HepG2 (cell line): ENCODE measurements around the gene FRS2. TPM values are rescaled to one million over a fixed set of nuclear protein-coding genes. Genes with fewer than 3 reads are reported as not detected.

Source experiments
- AFF4 ChIP-seq: sonication (generic); formaldehyde crosslinking; IDR thresholded peaks from 2 replicates; pipeline ENCODE4 v1.4.0; 2020; ENCODE audit warnings: missing genetic modification reagents
- ARID3A ChIP-seq: IDR thresholded peaks from 2 replicates; pipeline ENCODE4 v1.6.1; 2012; ENCODE audit warnings: low read depth, low read length, improper control_type of control experiment
- CEBPG ChIP-seq: IDR thresholded peaks from 2 replicates; pipeline ENCODE4 v1.6.1; 2016
- ERF ChIP-seq: IDR thresholded peaks from 2 replicates; pipeline ENCODE4 v1.6.1; 2018; ENCODE audit warnings: missing biosample characterization, missing genetic modification reagents
- GLMP ChIP-seq: sonication (generic); formaldehyde crosslinking; IDR thresholded peaks from 2 replicates; pipeline ENCODE4 v1.9.0; 2021; ENCODE audit warnings: missing genetic modification reagents, mild to moderate bottlenecking, borderline replicate concordance
- GPN1 ChIP-seq: sonication (generic); formaldehyde crosslinking; IDR thresholded peaks from 2 replicates; pipeline ENCODE4 v1.5.1; 2020; ENCODE audit warnings: missing genetic modification reagents, borderline replicate concordance
- IRF2 ChIP-seq: IDR thresholded peaks from 2 replicates; pipeline ENCODE4 v1.6.1; 2018; ENCODE audit warnings: missing genetic modification reagents, missing compliant biosample characterization
- KDM3A ChIP-seq: IDR thresholded peaks from 2 replicates; pipeline ENCODE4 v1.6.1; 2018; ENCODE audit warnings: low read depth, missing compliant biosample characterization
- MED1 ChIP-seq: sonication (generic); formaldehyde crosslinking; IDR thresholded peaks from 2 replicates; pipeline ENCODE4 v1.4.0; 2020; ENCODE audit warnings: missing genetic modification reagents
- PRDM10 ChIP-seq: sonication (generic); formaldehyde crosslinking; IDR thresholded peaks from 2 replicates; pipeline ENCODE4 v1.4.0; 2020; ENCODE audit warnings: low read depth, missing genetic modification reagents
- RFX3 ChIP-seq: IDR thresholded peaks from 2 replicates; pipeline ENCODE4 v1.6.1; 2016; ENCODE audit warnings: missing biosample characterization, missing genetic modification reagents
- SMAD9 ChIP-seq: sonication (generic); formaldehyde crosslinking; IDR thresholded peaks from 2 replicates; pipeline ENCODE4 v1.5.1; 2020; ENCODE audit warnings: mild to moderate bottlenecking, missing genetic modification reagents
- TOPORS ChIP-seq: sonication (generic); formaldehyde crosslinking; IDR thresholded peaks from 2 replicates; pipeline ENCODE4 v1.8.0; 2023; ENCODE audit warnings: mild to moderate bottlenecking, missing genetic modification reagents
- ZMYM4 ChIP-seq: sonication (generic); formaldehyde crosslinking; IDR thresholded peaks from 2 replicates; pipeline ENCODE4 v1.8.1; 2023; ENCODE audit warnings: mild to moderate bottlenecking, missing genetic modification reagents
- ZNF101 ChIP-seq: sonication (generic); formaldehyde crosslinking; IDR thresholded peaks from 2 replicates; pipeline ENCODE4 v1.4.0; 2020; ENCODE audit warnings: mild to moderate bottlenecking, low read depth, missing genetic modification reagents, borderline replicate concordance
- ZNF333 ChIP-seq: sonication (generic); formaldehyde crosslinking; IDR thresholded peaks from 2 replicates; pipeline ENCODE4 v1.4.0; 2020; ENCODE audit warnings: mild to moderate bottlenecking, missing genetic modification reagents, borderline replicate concordance
- ZNF451 ChIP-seq: sonication (generic); formaldehyde crosslinking; IDR thresholded peaks from 2 replicates; pipeline ENCODE4 v1.5.0; 2020; ENCODE audit warnings: mild to moderate bottlenecking, missing genetic modification reagents
- ZNF766 ChIP-seq: sonication (generic); formaldehyde crosslinking; IDR thresholded peaks from 2 replicates; pipeline ENCODE4 v1.5.0; 2020; ENCODE audit warnings: missing genetic modification reagents, borderline replicate concordance
- ZNF883 ChIP-seq: sonication (generic); formaldehyde crosslinking; IDR thresholded peaks from 2 replicates; pipeline ENCODE4 v1.5.1; 2020; ENCODE audit warnings: mild to moderate bottlenecking, missing genetic modification reagents; ENCODE audit errors: not compliant biosample characterization
- polyA plus RNA-seq, 8 experiments: library from polyadenylated mRNA; depleted of rRNA in 3 of 8; stranded (reverse) in 7 of 8; unstranded in 1 of 8; fragments of >200 nt; fragmentation: Illumina TruSeq in 4 of 8; extraction: Trizol in 4 of 8; gene quantifications; 2 replicates each; pipeline versions ENCODE4 v1.2.1 to v1.2.3, GENCODE V29; 2011 to 2016; ENCODE audit warnings: low read depth in 4 of 8, missing spikeins in 1 of 8, mixed read lengths in 1 of 8; ENCODE audit not compliant: insufficient read depth in 1 of 8
- total RNA-seq, 5 experiments: library from RNA; depleted of rRNA; stranded (reverse); fragments of >200 nt; fragmentation: Illumina TruSeq; extraction: Trizol; gene quantifications; 2 replicates each; pipeline ENCODE4 v1.2.3, GENCODE V29; 2016; ENCODE audit warnings: low read depth in 1 of 5

The FRS2 gene
- total and polyA plus RNA-seq, 2 of the 13 experiments (the other 11 are each of a cell fraction or from before 2014, with no cell fraction given): 8.3 to 16.8 TPM

- no peak for TF ChIP-seq ARID3A
- peak; percentile 88 for TF ChIP-seq ZNF883 (CRISPR knock-in tag)
- peak; percentile 64; the same call in 1 of the 2 replicates for TF ChIP-seq MED1 (CRISPR knock-in tag)
- peak; percentile 63 for TF ChIP-seq RFX3 (CRISPR knock-in tag)
- TF ChIP-seq ERF (CRISPR knock-in tag): peak; percentile 93
- peak; percentile 87; the same call in 1 of the 2 replicates for TF ChIP-seq PRDM10 (CRISPR knock-in tag)
- TF ChIP-seq ZNF766 (CRISPR knock-in tag): peak; percentile 68; the same call in 1 of the 2 replicates
- TF ChIP-seq ZNF101: no peak
- TF ChIP-seq TOPORS: no peak
- TF ChIP-seq AFF4 (CRISPR knock-in tag): peak; percentile 71; the same call in 1 of the 2 replicates
- peak; percentile 92; the same call in 1 of the 2 replicates for TF ChIP-seq KDM3A (CRISPR knock-in tag)
- TF ChIP-seq SMAD9 (CRISPR knock-in tag): no peak
- TF ChIP-seq ZMYM4: peak; percentile 96
- TF ChIP-seq ZNF333 (CRISPR knock-in tag): peak; percentile 97
- no peak for TF ChIP-seq GPN1 (CRISPR knock-in tag)
- TF ChIP-seq IRF2: peak; percentile 75; the same call in 1 of the 2 replicates
- TF ChIP-seq CEBPG (CRISPR knock-in tag): 0 out of 2 replicates have a peak, but pooled peaks have one; percentile 4
- peak; percentile 82 for TF ChIP-seq ZNF451
- TF ChIP-seq GLMP (CRISPR knock-in tag): no peak
Measured at GRCh38 chr12:69585189-69586062, 115.2 kb downstream of the FRS2 start, which contains the start of gene CCT2 (continued).
